Thoracic aorta endothelial cell (primary cell): ENCODE measurements around the gene TMTC2. TPM values are rescaled to one million over a fixed set of nuclear protein-coding genes. Genes with fewer than 3 reads are reported as not detected.

Source experiments
- small RNA-seq: library from RNA; depleted of rRNA; stranded (forward); fragments of <200 nt; gene quantifications from one replicate; pipeline ENCODE3, GENCODE V24; 2012
- total RNA-seq: library from RNA; depleted of rRNA; stranded (reverse); fragments of >200 nt; gene quantifications from 2 replicates; pipeline ENCODE4 v1.2.3, GENCODE V29; 2012

TMTC2 gene
- total RNA-seq = 5.5 and 8.2 TPM in 2 replicates

DNA sequence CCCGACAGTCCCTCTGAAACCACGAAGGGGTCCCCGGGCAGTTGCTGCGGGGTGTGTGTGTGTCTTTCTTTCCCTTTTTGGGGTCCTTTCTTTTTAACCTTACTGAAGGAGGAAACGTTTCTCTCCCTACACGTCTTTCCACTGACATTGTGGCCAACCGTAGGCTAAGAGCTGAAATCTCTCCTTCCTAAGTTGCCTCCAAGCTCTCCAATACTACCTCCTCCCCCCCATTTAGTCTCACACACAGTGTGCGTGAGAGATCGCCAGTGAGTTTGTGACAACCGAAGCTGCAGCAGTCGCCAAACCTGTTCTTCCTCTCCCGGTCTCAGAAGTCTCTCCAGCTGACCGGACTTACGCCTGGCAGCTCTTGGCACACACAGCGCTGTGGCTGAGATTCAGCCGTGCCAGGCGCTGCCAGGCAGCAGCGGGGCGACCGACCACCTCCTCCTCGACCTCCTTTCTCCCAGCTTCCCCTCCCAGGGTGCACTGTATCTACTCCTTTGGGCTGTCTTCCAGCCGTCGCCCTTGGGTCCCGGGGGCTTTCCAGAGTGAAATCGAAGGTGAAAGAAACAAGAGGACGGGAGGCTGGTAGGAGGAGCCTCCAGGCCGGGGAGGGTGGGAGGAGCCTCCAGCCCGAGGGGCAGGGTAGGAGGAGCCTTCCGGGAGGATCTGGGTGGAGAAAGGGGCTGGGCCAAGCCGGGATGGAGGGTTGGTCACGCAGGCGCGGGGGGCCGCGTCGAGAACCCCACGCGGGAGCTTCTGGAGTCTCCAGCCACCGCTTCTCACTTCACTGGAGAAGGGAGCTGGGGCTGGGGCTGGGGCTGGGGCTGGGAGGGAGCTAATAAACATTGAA is at the start of gene TMTC2:
TMTC2 (plus strand) TSS at position 739 of the 853 bp plus-strand sequence.

Small RNAs within 50 kb of the gene (small RNA-seq; reads per million reads assigned to genes)
- gene RNU6-977P = not detected
